Measurements from ENCODE around the gene MEIS2.

MEIS2 gene

DNA sequence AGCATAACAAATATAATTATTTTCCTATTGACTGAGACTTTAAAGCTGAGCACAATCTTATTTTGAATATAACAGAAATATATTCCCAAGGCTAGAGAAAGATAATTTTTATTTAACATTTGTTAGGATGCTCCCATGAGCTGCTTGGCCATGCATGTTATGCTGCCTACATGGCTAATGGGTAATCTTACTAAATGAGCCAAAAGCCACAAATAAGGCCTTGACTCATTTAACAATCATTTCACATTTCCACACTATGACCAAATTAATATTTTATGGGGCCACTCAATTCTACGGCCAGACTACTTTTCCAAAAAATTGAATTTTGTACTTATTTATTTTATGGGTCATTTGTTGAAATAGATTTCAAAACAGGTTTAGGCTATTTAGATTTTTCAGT is 141.7 kb downstream of the MEIS2 start:
- DNase-seq = no peak

DNA sequence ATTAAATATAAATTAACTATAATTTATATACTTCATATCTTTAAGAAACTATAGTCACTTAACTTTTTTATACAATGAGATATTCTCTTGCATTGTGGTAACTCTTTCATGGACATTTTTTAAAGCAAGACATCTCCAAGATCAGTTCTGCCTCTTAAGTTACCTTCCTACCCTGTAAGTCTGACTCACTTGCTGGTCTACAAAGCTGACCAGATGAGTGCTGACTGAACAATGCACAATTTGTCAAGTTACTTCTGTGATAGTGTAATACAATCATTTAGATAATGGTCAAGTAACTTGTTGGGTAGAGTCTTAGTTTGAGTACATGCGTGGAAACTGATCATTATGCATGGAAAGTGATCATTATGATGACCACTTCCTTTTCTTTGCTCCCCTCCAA is 145.9 kb downstream of the MEIS2 start:
- DNase-seq = no peak

DNA sequence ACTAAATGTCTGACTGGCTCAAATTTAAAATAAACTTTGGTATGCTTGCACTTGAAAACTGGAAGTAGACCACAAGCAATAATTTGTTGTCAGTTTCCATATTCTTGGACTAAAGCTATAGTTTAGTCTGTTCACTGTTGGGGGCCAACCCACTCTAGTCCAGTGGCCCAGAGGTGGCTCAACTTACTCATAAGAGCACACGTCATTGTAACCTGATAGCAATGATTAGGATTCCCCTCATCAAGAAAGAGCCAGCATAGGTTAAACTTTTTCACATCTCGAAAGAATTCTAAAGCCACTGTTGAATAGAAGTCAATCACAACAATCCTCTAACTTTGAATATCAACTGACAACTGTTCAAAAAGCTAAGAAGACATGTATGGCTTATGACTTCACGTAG is 147.0 kb downstream of the MEIS2 start:
- DNase-seq = no peak

DNA sequence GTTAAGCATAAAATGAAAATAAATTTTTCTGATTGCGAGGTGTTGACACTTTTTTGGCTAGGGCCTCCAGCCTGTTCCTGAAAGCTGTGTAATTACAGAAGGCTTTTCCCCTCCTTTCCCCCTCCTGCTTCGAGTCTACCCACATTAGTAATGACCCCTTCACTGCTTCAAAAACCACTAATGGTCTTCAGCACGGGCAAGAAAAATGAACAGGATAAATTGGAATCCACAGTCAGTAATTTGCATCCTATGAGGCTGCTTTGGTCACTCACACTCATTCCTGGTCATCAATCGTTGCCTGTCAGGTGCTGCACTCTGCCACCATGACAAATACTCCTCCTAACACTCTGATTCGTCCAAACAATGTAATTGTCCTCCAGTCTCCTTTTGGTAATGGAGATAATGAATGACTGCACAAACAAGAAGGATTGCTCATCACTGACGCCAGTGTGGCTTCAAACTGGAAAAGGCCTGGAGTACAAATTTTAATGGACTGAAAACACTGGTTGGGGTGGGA is 148.6 kb downstream of the MEIS2 start:
- no peak for DNase-seq

DNA sequence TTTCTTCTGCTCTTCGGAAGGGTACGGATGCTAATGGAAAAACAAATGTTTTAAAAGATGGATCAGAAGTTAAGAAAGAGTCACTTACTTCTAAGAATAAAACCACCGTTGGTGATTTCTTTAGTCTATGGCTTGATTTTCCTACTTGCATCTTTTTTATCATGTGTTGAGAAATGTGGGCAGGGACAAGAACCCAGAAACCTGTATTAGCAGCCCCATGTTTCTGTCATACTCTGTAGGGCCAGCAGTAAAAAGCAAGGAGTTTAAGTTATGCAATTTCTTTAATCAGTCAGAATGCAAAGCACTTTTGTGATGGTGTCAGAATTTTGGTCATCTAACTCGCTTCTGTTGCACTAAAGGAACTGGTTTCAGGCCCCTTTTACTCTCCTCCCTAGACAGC is 150.0 kb downstream of the MEIS2 start:
- no peak for DNase-seq

DNA sequence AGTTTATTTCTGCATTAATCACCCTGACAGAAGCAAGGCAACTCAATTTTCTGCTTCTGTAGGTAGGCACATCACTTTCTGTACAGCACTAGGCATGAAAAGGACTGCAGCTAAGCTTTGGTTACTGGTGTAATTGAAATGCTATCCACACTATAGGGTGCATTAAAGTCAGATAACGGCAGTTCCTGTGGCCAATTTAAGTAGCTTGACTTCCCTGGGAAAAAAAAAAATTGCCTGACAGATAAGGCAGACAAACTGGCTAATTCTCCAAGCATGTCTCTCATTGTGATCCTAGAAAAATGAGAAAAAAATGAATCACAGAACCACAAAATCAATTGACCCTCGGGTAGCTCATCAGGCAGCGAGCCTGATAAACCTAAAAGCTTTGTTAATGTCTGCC is 151.4 kb downstream of the MEIS2 start:
- no peak for DNase-seq

DNA sequence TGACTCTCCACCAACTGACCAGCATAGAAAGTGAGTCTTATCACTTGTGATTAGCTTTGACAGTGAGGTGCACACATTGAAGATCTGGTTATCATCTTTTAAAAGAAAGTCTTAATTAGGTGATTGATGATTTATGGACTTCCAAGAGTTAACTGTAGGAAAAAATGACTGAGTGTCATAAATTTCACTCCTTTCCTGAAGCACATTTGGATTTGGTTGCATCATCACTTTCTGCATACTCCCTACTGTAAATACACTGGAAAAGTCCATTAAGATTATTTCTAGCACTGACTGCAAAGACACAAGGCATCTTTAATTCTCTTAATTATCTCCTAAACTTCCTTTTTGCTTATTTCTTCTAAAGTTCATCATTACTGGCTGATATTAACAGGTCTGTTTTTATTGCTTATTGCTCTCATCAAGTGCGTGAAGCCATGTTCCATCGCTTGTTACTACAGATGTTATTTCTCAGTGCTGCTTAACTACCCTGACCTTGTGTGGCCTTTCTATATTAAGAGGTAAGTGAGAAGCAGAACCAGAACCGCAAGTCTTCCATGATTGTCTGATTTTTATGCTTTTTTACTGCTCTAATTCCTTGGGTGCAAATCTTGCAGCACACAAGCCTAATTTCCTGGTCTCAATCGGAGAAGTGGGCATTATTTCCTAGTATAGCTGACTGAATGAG is 153.2 kb downstream of the MEIS2 start:
- no peak for DNase-seq

DNA sequence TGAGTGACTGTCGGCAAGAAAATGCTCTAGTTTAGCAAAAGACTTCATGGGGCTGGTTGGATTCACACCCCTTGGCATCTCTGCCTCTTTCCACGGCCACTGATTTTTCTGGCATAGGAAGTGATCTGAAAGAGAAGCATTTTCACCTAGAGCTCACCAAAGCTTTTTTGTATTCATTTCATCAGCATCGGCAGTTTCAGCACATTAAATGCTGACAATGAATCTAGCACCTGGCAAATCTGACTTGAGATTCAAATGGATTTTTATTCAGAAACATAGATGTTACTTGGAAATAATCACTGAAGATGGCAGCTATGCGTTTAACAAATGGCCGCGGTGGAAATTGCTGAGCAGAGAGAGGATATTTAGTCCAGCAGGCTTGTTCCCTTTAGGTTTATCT is 155.9 kb downstream of the MEIS2 start:
- no peak for DNase-seq

DNA sequence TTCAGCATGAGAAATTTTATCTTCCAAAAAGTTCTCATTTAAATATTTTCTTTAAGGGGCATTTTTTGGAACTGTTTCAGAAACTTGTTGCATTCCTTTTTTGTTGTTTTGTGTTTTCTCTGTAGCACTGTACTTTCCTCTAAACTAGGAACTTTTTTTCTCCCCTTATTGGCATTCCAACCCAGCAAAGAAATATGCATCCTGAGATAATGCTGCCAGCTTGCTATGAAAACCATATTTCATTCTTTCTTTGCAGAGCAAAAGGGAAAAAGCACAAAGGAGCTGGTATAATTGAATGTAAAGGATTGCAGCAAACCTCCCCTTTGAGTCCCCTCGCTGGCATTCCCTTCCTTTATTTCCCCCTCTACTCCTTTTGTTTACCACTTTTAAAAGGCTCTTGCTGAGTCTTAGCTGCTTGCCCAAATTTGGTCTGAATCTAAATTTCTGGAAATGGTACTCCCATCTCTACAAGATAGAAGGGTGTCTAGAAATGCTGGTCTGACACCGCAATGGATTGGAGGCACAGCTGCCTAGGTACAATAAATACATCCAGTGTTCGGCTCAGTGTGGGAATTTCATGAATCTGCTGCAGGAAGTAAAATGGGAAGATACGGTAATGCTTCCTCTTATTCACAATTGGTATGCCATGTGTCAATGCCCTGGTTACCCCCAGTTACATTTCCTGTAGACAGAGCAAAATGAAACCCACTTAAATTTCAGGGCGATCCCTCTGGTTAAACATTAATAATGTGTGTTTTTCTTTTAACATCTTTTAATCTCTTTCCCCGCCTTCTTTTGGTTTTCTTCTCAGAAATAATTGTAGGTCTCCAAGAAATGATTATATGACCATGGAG is 156.6 kb downstream of the MEIS2 start:
- DNase-seq = no peak

DNA sequence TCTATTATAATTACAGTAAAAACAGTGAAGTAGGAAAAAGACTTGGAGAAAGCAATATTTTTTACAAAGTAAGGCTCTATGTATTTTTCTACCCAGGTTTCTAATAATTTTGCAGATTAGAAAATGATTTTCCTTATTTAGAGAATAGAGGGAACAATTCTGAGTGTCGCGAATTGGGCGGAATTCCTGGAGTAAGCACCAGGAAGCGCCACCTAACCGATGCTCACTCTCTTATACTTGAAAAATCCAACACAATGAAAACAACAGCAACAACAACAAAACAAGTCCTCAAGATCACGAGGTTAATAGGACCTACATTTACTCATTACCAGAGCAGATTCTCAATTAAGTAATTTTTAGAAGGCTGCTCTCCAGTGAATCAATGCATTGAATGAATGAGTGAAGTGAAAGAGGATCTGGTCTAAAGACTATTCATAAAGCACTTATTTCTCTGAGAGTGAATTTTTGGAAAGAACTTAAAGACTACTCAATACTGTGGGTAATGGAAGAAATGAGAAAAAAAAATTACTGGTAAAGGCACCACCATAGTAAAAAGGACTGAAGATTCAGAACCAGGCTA is 158.0 kb downstream of the MEIS2 start:
- DNase-seq = no peak

DNA sequence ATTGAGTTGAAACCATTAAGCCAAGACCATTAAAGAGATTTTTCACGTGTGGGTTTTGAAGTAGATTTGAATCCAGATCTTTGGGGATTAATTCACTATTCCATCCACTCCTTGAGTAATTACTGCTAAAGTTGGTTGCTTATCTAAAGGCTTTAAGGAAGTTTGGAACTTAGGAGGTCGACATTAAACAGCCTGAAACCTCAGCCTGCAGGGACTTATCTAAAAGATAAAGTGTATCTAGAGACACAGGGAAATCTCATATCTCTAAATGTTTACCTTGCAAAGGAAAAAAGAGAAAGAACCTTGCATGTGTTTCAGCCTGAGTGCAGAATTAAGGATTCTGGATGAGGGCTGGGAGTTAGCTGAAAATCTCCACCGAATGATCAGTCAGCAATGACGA is 158.6 kb downstream of the MEIS2 start:
- DNase-seq = no peak

DNA sequence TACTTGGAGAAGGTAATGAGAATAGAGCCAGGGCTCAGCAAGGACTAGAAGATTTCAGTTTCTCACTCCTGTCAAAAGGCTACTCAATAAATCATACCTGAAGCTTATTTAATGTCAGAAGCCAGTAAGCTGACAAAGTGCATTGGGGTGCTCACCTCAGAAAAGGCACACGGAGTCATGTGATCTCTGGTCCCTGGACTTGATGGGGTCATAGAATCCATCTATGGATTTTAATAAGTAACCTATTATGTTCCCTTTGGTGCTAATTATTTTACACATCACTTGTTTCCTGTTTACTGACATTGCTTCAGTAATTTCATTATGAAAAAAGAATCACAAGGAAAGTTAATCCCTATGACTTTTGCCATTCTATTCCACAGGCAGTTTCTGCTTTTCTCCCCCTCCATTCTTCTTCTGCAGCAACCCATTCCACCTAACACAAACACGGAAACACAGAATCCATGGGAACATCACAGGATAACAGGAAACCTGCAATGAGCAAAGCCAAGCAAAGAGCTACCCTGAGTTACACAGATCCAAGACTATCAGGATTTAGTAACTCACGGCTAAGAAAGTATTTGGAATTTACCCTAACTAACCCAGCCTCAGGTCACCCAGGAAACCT is 159.6 kb downstream of the MEIS2 start:
- no peak for DNase-seq

DNA sequence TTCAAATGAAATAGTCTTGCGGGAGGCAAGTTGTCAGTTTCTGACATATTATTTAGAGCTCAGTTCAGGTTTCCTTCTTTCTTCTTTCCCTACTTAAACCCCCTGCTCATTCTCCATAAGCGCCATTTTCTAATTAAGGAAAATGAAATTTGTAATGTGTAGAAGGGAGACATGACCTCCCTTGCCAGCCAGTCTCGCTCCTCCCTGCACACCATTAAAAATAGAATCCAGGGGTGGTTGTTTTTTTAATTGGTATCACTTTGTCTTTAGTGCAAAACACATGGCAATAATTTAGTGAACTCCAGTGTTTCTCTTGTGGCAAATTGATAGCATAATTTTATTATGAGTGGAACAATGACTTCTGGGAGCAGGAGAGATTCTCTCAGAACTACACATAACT is 160.1 kb downstream of the MEIS2 start:
- DNase-seq = no peak

DNA sequence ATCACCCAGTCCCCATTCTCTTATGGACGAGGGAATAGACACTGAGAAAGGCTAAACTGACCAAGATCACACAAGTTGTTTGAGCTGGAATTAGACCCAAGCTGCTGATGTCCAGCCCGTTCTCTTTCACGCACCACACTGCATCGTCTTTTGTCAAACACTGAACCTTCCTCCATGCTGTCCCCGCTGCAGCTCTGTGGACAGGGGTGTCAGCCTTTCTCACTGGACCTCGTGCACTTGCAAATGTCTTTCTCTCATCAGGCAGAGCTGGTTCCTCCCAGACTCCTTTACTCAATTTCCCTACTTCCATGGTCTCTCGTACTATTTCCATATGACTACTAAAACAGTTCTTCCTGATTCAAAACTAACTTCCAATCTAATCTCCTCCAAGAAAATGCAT is 161.6 kb downstream of the MEIS2 start:
- DNase-seq = no peak

DNA sequence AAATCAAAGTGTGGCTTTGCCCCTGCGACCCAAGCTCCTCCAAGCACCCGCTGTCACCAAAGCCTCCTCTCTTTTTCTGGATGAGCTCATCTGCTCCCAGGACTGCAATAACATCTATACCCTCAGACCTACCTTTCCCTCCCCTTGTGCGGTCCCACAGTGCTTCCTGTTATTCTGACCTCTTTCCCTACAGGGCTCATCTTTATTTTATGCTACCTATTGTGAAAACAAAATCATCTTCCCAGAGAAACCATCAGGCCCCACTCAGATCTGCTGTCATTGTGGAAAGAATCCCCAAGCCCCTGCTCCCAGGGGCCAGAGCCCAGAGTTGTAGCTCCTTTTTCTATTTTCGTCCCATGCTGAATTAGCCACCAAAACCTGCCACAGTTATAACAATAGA is 162.2 kb downstream of the MEIS2 start:
- DNase-seq = no peak

DNA sequence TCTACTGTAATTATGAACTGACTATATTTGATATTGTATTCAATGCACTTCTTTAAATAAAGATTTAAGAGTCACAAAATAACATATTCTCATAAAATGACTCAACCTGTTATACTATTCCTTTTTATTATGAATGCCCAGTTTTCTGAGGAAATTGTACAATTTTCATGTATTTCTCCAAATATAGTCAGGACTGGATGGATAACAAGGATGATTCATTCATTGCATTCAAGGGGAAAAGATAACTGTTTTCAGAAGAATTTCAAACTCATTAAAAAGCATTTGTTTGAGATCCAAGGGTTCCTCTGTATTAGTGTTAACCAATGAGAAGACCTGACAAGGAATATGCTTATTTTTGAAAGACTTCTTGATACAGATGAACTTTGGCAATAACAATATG is 163.7 kb downstream of the MEIS2 start:
- no peak for DNase-seq

DNA sequence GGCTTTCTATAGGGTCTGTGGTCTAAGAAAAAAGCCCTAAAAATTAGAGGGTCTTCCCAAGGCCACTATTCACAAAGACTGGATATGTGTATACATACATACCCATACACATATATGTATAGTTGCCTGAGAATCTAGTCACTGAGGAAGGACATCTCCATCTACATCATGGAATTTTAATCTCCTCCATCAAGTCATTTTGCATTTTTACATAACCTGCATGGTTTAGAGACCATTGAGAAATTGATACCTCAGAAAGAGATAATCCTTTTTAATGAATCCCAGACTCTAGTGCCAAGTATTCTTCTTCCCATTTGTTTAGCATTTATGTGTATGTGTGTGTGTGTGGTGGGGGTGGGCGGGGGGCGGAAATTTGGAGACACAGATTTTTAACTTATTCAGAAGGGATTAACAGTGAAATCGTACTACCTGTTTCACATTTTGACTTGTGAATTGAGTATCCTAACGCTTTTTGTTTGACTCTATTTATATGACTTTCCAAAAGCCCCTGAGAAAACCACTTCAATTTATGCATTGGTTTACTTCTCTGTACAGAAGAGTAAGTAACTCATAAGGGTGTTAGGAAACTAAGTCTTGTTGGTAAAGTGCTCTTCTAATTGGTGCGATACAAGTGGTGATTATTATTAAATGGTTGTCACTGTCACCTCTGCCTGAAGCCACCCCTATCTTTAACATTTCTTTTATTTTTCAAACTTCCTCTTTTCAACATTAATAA is 166.9 kb downstream of the MEIS2 start:
- DNase-seq = no peak

DNA sequence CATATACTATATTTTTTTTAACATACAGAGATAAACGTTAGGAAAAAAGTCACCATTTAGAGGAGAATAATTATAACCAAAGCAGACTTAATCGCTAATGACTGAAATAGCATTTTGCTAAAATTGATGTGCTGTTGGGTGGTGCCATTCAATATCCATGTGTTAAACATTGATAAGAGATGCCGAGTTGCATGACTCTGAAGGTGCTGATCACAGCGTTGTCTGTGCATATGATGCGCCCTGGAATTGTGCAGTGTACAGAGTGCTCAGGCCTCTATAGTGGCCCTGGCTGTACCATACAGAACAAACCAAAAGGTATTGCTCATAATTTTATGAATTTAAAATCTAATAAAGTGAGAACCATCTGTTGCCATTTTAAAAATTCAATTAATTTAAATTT is 168.3 kb downstream of the MEIS2 start:
- no peak for DNase-seq

DNA sequence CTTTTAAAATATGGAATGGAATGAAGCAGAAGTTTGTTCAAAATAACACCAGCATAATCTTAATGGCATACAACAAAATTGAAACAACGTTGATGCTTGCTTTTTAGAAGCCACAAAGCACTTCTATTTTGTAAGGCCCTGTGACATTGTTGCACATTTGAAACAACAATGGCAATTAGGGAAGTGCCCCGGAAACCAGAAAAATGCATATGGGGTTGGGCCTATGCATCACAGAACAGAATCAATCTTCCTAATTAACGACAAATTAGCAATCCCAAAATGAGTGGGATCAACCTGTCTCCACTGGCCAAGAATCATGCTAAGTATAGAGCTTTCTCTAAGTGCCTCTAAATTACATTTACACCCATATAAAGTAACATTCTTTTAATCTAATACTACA is 168.9 kb downstream of the MEIS2 start:
- DNase-seq = no peak

DNA sequence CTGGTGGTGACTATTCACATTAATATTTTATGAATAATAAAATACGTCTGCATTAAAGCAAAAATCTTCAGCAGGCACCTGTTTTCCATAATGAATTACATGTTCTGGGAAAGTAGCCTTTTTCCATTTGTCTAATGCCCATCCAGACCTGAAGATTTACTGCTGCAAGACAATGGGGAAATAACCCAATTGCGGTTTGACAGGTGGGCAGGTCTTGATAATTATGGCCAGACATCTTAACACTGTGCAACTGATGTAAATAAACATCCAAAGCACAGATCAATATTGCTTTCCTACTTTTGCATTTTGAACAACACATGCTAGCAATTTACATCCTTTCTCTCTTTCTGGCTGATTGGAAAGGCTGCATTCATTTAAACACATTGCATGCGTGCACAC is 173.9 kb downstream of the MEIS2 start:
- no peak for DNase-seq

DNA sequence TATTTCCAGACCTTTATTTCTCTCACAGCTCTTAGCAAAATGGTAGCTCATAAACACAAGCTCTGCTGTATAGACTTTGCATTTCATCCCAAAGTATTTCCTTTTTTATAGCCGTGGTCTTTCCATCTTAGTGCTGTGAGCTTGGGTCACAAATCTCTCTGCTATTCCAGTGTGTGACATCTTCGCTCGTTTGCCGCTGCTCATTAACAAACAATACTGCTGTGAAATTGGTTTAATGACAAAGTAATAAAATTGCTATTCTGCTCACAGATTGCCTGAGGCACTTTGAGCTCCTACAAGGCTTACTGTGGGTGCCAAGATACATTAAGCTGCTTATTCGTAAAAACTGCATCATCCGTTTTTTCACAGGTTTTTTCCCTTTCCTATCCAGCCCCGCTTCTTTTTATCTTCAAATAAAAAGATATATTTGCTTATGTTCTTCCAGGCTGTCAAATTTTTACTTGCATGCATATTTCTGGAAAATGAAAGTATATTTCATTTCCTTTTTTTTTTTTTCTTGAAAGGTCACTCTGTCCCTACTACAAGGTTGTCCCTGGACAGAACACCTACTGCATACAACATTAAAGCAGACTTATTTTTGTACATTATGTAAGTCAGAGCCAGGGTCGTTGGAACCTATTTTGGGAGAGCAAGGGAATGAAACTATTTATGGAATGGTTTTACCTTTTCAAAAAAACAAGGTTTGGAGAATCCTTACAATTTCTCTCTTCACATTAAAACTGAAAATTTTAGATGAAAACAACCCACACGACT is 174.5 kb downstream of the MEIS2 start:
- no peak for DNase-seq

DNA sequence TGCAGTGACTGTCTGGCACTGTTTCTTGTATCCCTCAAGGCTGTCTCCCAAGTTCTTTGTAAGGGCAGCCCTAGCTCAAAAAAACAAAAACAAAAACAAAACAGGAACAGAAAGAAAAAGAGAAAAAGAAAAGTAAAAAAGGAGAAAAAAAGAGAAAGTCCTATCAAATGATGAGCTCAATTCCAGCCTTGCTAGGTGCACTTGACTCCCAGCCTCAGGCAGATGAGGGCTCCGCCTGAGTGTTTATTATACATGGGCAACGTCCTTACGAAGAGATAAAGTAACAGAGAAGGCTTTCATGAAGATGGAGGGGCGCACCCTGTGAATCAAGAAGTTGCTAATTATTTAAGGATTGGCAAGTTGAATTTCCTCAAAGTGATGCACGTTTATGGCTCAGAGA is 175.3 kb downstream of the MEIS2 start:
- DNase-seq = no peak
